IMR-90 (cell line): Measurements from ENCODE around the gene AGPS. TPM values are rescaled to one million over a fixed set of nuclear protein-coding genes. Genes with fewer than 3 reads are reported as not detected.

Source experiments
- ATAC-seq: fragments of 200-7000 bp; cut with Tn5 transposase; 2 replicates; pipeline ENCODE4 v1.9.1; 2020; ENCODE audit warnings: low read depth, mild to moderate bottlenecking, moderate library complexity
- BruUV-seq: library from RNA; stranded (reverse); fragments of 400-500 nt; replicated peaks from 2 replicates; lab custom pipeline; 2021; lab: Mats Ljungman, UMichigan
- CTCF ChIA-PET: fragments of 300-600 bp; formaldehyde crosslinking; extraction: SDS; loops from one replicate; lab custom pipeline; 2021; ENCODE audit warnings: antibody characterized with exemption; lab: Yijun Ruan, JAX
- POLR2A ChIA-PET: fragments of 300-600 bp; sonication (Branson Sonifier 250); formaldehyde crosslinking; loops from one replicate; lab custom pipeline; 2022; ENCODE audit warnings: antibody characterized with exemption; ENCODE audit not compliant: unreplicated experiment; lab: Charles Lee
- DNase-seq: peaks from one replicate; pipeline ENCODE4 v3.0.0; 2013
- H2AFZ ChIP-seq: replicated peaks from 2 replicates; pipeline ENCODE3; 2013; ENCODE audit warnings: low read length, mild to moderate bottlenecking; ENCODE audit not compliant: poor library complexity
- H2AK5ac ChIP-seq: 2 replicates; pipeline ENCODE4 v1.6.1; 2013; ENCODE audit warnings: low read depth, low read length, inconsistent platforms
- H2AK9ac ChIP-seq: replicated peaks from 2 replicates; pipeline ENCODE3; 2013; ENCODE audit warnings: mild to moderate bottlenecking, low read depth, low read length, moderate library complexity; ENCODE audit not compliant: poor library complexity
- H2BK120ac ChIP-seq: 2 replicates; pipeline ENCODE4 v1.6.1; 2013; ENCODE audit warnings: low read depth, low read length, inconsistent platforms
- H2BK15ac ChIP-seq: 3 replicates; pipeline ENCODE4 v1.6.1; 2013; ENCODE audit warnings: low read depth, low read length, inconsistent platforms
- H2BK20ac ChIP-seq: 2 replicates; pipeline ENCODE4 v1.6.1; 2013; ENCODE audit warnings: low read depth, mild to moderate bottlenecking, inconsistent platforms, low read length, moderate library complexity
- H2BK5ac ChIP-seq: 2 replicates; pipeline ENCODE4 v1.6.1; 2013; ENCODE audit warnings: mild to moderate bottlenecking, low read depth, low read length, inconsistent platforms; ENCODE audit not compliant: poor library complexity, severe bottlenecking
- H3K14ac ChIP-seq: replicated peaks from 2 replicates; pipeline ENCODE4 v1.6.1; 2013; ENCODE audit warnings: low read depth, low read length, inconsistent platforms
- H3K18ac ChIP-seq: 2 replicates; pipeline ENCODE4 v1.6.1; 2013; ENCODE audit warnings: low read depth, low read length, control low read depth
- H3K23ac ChIP-seq: 2 replicates; pipeline ENCODE4 v1.6.1; 2013; ENCODE audit warnings: low read depth, low read length, inconsistent platforms
- H3K27ac ChIP-seq: 2 replicates; pipeline ENCODE4 v1.5.1; 2013; ENCODE audit warnings: mild to moderate bottlenecking, control low read depth, low read length; ENCODE audit not compliant: insufficient read depth
- H3K27me3 ChIP-seq: 2 replicates; pipeline ENCODE4 v1.6.1; 2013; ENCODE audit warnings: low read length; ENCODE audit not compliant: control insufficient read depth, insufficient read depth
- H3K36me3 ChIP-seq: 2 replicates; pipeline ENCODE4 v1.6.1; 2013; ENCODE audit warnings: low read length, mixed read lengths; ENCODE audit not compliant: control insufficient read depth, insufficient read depth
- H3K4ac ChIP-seq: 2 replicates; pipeline ENCODE4 v1.6.1; 2013; ENCODE audit warnings: low read depth, low read length, inconsistent platforms
- H3K4me1 ChIP-seq: 2 replicates; pipeline ENCODE4 v1.6.1; 2013; ENCODE audit warnings: low read length, mixed read lengths; ENCODE audit not compliant: control insufficient read depth, insufficient read depth
- H3K4me2 ChIP-seq: 2 replicates; pipeline ENCODE4 v1.6.1; 2013; ENCODE audit warnings: low read depth, mild to moderate bottlenecking, control low read depth, low read length, moderate library complexity
- H3K4me3 ChIP-seq: 2 replicates; pipeline ENCODE4 v1.5.1; 2013; ENCODE audit warnings: low read depth, mild to moderate bottlenecking, control low read depth, low read length, moderate library complexity; ENCODE audit not compliant: insufficient read depth
- H3K56ac ChIP-seq: 2 replicates; pipeline ENCODE4 v1.6.1; 2013; ENCODE audit warnings: low read length, inconsistent platforms; ENCODE audit not compliant: insufficient read depth; ENCODE audit errors: extremely low read depth
- H3K79me1 ChIP-seq, 2 experiments: 2 replicates each; pipeline ENCODE4 v1.6.1; 2013; ENCODE audit warnings: low read length in 2 of 2, inconsistent platforms in 1 of 2, low read depth in 1 of 2
- H3K9ac ChIP-seq: 2 replicates; pipeline ENCODE4 v1.6.1; 2013; ENCODE audit warnings: low read depth, low read length, control low read depth
- H3K9me1 ChIP-seq: 2 replicates; pipeline ENCODE4 v1.6.1; 2013; ENCODE audit warnings: low read length, inconsistent platforms; ENCODE audit not compliant: insufficient read depth
- H3K9me3 ChIP-seq: 2 replicates; pipeline ENCODE4 v1.6.1; 2013; ENCODE audit warnings: low read length; ENCODE audit not compliant: control insufficient read depth, insufficient read depth
- H4K20me1 ChIP-seq: 2 replicates; pipeline ENCODE4 v1.6.1; 2013; ENCODE audit warnings: low read length, inconsistent platforms; ENCODE audit not compliant: insufficient read depth
- H4K5ac ChIP-seq: 2 replicates; pipeline ENCODE4 v1.6.1; 2013; ENCODE audit warnings: mild to moderate bottlenecking, low read depth, low read length, control low read depth
- H4K8ac ChIP-seq, 2 experiments: 2 replicates each; pipeline ENCODE4 v1.6.1; 2013; ENCODE audit warnings: low read depth in 2 of 2, low read length in 2 of 2, control low read depth in 1 of 2, inconsistent platforms in 1 of 2
- H4K91ac ChIP-seq: 2 replicates; pipeline ENCODE4 v1.6.1; 2013; ENCODE audit warnings: low read depth, low read length, inconsistent platforms; ENCODE audit not compliant: insufficient read depth
- BHLHE40 ChIP-seq: fragments of 150-350 bp; IDR thresholded peaks from 2 replicates; pipeline ENCODE4 v1.6.1; 2016; ENCODE audit warnings: mild to moderate bottlenecking, low read depth, low read length
- CEBPB ChIP-seq: IDR thresholded peaks from 2 replicates; pipeline ENCODE4 v1.6.1; 2012; ENCODE audit warnings: low read depth, low read length, improper control_type of control experiment
- CHD1 ChIP-seq: IDR thresholded peaks from 2 replicates; pipeline ENCODE4 v1.6.1; 2012; ENCODE audit warnings: low read depth, low read length, improper control_type of control experiment
- CTCF ChIP-seq: conservative IDR thresholded peaks from 2 replicates; pipeline ENCODE4 v1.5.1; 2012; ENCODE audit warnings: mild to moderate bottlenecking, low read depth, low read length, improper control_type of control experiment
- FOS ChIP-seq: fragments of 150-350 bp; IDR thresholded peaks from 2 replicates; pipeline ENCODE4 v1.6.1; 2016; ENCODE audit warnings: low read depth, low read length
- MAFK ChIP-seq: IDR thresholded peaks from 2 replicates; pipeline ENCODE4 v1.6.1; 2012; ENCODE audit warnings: low read depth, low read length, improper control_type of control experiment
- MAZ ChIP-seq: IDR thresholded peaks from 2 replicates; pipeline ENCODE4 v1.6.1; 2012; ENCODE audit warnings: low read depth, mild to moderate bottlenecking, low read length, improper control_type of control experiment, moderate library complexity, borderline replicate concordance
- MXI1 ChIP-seq: IDR thresholded peaks from 2 replicates; pipeline ENCODE4 v1.6.1; 2012; ENCODE audit warnings: low read depth, mild to moderate bottlenecking, low read length, moderate library complexity, borderline replicate concordance
- NFE2L2 ChIP-seq: fragments of 150-350 bp; IDR thresholded peaks from 2 replicates; pipeline ENCODE4 v1.6.1; 2016; ENCODE audit warnings: low read depth, mild to moderate bottlenecking, low read length
- RFX5 ChIP-seq: IDR thresholded peaks from 2 replicates; pipeline ENCODE4 v1.8.0; 2012; ENCODE audit warnings: low read depth, mild to moderate bottlenecking, low read length, moderate library complexity
- USF2 ChIP-seq: fragments of 150-350 bp; IDR thresholded peaks from 2 replicates; pipeline ENCODE4 v1.6.1; 2017; ENCODE audit warnings: mild to moderate bottlenecking, antibody characterized with exemption, low read length, low read depth
- WGBS, 2 experiments: methylation state at CpG; one replicate each; pipeline versions ENCODE4 v1.1.5 to v1.1.7; 2013; ENCODE audit warnings: missing lambda C conversion rate in 2 of 2; ENCODE audit not compliant: insufficient read length in 1 of 2; ENCODE audit errors: extremely low coverage in 2 of 2; 5-methylcytosine and 5-hydroxymethylcytosine counted together
- dilution Hi-C: fragments of 300-500 bp; cut with HindIII; formaldehyde crosslinking; loops from one replicate; pipeline ENCODE4 v1.14.3; 2018; ENCODE audit warnings: low sequenced_read_pairs; ENCODE audit not compliant: unreplicated experiment
- in situ Hi-C: fragments of 300-500 bp; cut with MboI; formaldehyde crosslinking; loops from 3 replicates; pipeline ENCODE4 v1.14.3; 2019; ENCODE audit warnings: low sequenced_read_pairs, inconsistent platforms, mixed read lengths
- intact Hi-C: fragments of 100-400 bp; cut with micrococcal nuclease; formaldehyde crosslinking; loops from 2 replicates; pipeline ENCODE4 v1.10.0; 2022
- polyA plus RNA-seq, 3 experiments: library from polyadenylated mRNA; depleted of rRNA; stranded (reverse); fragments of >200 nt; gene quantifications; 2 replicates each; pipeline ENCODE4 v1.2.3, GENCODE V29; 2012; ENCODE audit warnings: low replicate concordance in 1 of 3
- total RNA-seq: library from RNA; depleted of rRNA; stranded (reverse); fragments of >200 nt; gene quantifications from 2 replicates; pipeline ENCODE4 v1.2.3, GENCODE V29; 2012

AGPS gene
- total and polyA plus RNA-seq, 2 of the 4 experiments (the other 2 are of a cell fraction) = 6.6 to 18.6 TPM

- no peaks in the 10 kb centered on the region for H3K9me3 ChIP-seq
- dilution Hi-C loops (no loop called here), in situ Hi-C loops (no loop called here), intact Hi-C loops (loop anchor here (5.0 kb wide), 1 partner anchor 35 kb away; no protein-coding TSS in a partner anchor)
- H3K18ac ChIP-seq = no peak overlapping the region
- H2AK5ac ChIP-seq = no peak overlapping the region
- no TSS peak for BruUV-seq
- no peak overlapping the region for H2BK5ac ChIP-seq
- no peak overlapping the region for H3K9ac ChIP-seq
- H4K8ac ChIP-seq = no peak overlapping the region
- ChIA-PET CTCF (no interaction called here), POLR2A (no interaction called here)
- TF ChIP-seq NFE2L2 (no peak), MAZ (no peak), FOS (no peak), CHD1 (no peak), CEBPB (no peak), USF2 (no peak), RFX5 (no peak), BHLHE40 (no peak), MXI1 (no peak), CTCF (no peak), MAFK (no peak)
- no peaks in the 10 kb centered on the region for H3K27me3 ChIP-seq
- H4K20me1 ChIP-seq = no peaks in the 10 kb centered on the region
- H4K5ac ChIP-seq = no peak overlapping the region
- H3K4me1 ChIP-seq = peaks cover 2% of the 10 kb centered on the region; the same call in 1 of the 2 replicates
- no peak overlapping the region for H3K56ac ChIP-seq
- H3K27ac ChIP-seq = no peak overlapping the region
- no peak overlapping the region for H3K23ac ChIP-seq
- H2BK120ac ChIP-seq = no peak overlapping the region
- H3K4me2 ChIP-seq = no peak overlapping the region
- H2AFZ ChIP-seq = no peak overlapping the region
- H3K4me3 ChIP-seq = no peak overlapping the region
- no peak overlapping the region for H3K14ac ChIP-seq
- DNase-seq (no peak), ATAC-seq (no peak; the same call in 1 of the 2 replicates)
- H3K79me1 ChIP-seq = peaks cover 0 to 3% of the 10 kb centered on the region in 2 experiments; a peak in 2 of 4 replicates
- no peaks in the 10 kb centered on the region for H3K36me3 ChIP-seq
- WGBS, 2 experiments = no CpG with 5 or more reads among the region's 4 CpGs
- no peak overlapping the region for H2BK20ac ChIP-seq
- H3K4ac ChIP-seq = no peak overlapping the region
- H2AK9ac ChIP-seq = no peak overlapping the region
- H4K91ac ChIP-seq = no peak overlapping the region
- H2BK15ac ChIP-seq = no peak overlapping the region
- H3K9me1 ChIP-seq = peaks cover 10% of the 10 kb centered on the region; the same call in 1 of the 2 replicates
Measured at GRCh38 chr2:177352441-177353186, 40.0 kb upstream of the AGPS start.
